IMR-90 (cell line): ENCODE data around the gene EDIL3. TPM values are rescaled to one million over a fixed set of nuclear protein-coding genes. Genes with fewer than 3 reads are reported as not detected.

Experiments used
- ATAC-seq: fragments of 200-7000 bp; cut with Tn5 transposase; 2 replicates; pipeline ENCODE4 v1.9.1; 2020; ENCODE audit warnings: low read depth, mild to moderate bottlenecking, moderate library complexity
- BruUV-seq: library from RNA; stranded (reverse); fragments of 400-500 nt; replicated peaks from 2 replicates; lab custom pipeline; 2021; lab: Mats Ljungman, UMichigan
- CTCF ChIA-PET: fragments of 300-600 bp; formaldehyde crosslinking; extraction: SDS; loops from one replicate; lab custom pipeline; 2021; ENCODE audit warnings: antibody characterized with exemption; lab: Yijun Ruan, JAX
- POLR2A ChIA-PET: fragments of 300-600 bp; sonication (Branson Sonifier 250); formaldehyde crosslinking; loops from one replicate; lab custom pipeline; 2022; ENCODE audit warnings: antibody characterized with exemption; ENCODE audit not compliant: unreplicated experiment; lab: Charles Lee
- DNase-seq: peaks from one replicate; pipeline ENCODE4 v3.0.0; 2013
- H2AFZ ChIP-seq: replicated peaks from 2 replicates; pipeline ENCODE3; 2013; ENCODE audit warnings: low read length, mild to moderate bottlenecking; ENCODE audit not compliant: poor library complexity
- H2AK5ac ChIP-seq: 2 replicates; pipeline ENCODE4 v1.6.1; 2013; ENCODE audit warnings: low read depth, low read length, inconsistent platforms
- H2AK9ac ChIP-seq: replicated peaks from 2 replicates; pipeline ENCODE3; 2013; ENCODE audit warnings: mild to moderate bottlenecking, low read depth, low read length, moderate library complexity; ENCODE audit not compliant: poor library complexity
- H2BK120ac ChIP-seq: 2 replicates; pipeline ENCODE4 v1.6.1; 2013; ENCODE audit warnings: low read depth, low read length, inconsistent platforms
- H2BK15ac ChIP-seq: 3 replicates; pipeline ENCODE4 v1.6.1; 2013; ENCODE audit warnings: low read depth, low read length, inconsistent platforms
- H2BK20ac ChIP-seq: 2 replicates; pipeline ENCODE4 v1.6.1; 2013; ENCODE audit warnings: low read depth, mild to moderate bottlenecking, inconsistent platforms, low read length, moderate library complexity
- H2BK5ac ChIP-seq: 2 replicates; pipeline ENCODE4 v1.6.1; 2013; ENCODE audit warnings: mild to moderate bottlenecking, low read depth, low read length, inconsistent platforms; ENCODE audit not compliant: poor library complexity, severe bottlenecking
- H3K14ac ChIP-seq: replicated peaks from 2 replicates; pipeline ENCODE4 v1.6.1; 2013; ENCODE audit warnings: low read depth, low read length, inconsistent platforms
- H3K18ac ChIP-seq: 2 replicates; pipeline ENCODE4 v1.6.1; 2013; ENCODE audit warnings: low read depth, low read length, control low read depth
- H3K23ac ChIP-seq: 2 replicates; pipeline ENCODE4 v1.6.1; 2013; ENCODE audit warnings: low read depth, low read length, inconsistent platforms
- H3K27ac ChIP-seq: 2 replicates; pipeline ENCODE4 v1.5.1; 2013; ENCODE audit warnings: mild to moderate bottlenecking, control low read depth, low read length; ENCODE audit not compliant: insufficient read depth
- H3K27me3 ChIP-seq: 2 replicates; pipeline ENCODE4 v1.6.1; 2013; ENCODE audit warnings: low read length; ENCODE audit not compliant: control insufficient read depth, insufficient read depth
- H3K36me3 ChIP-seq: 2 replicates; pipeline ENCODE4 v1.6.1; 2013; ENCODE audit warnings: low read length, mixed read lengths; ENCODE audit not compliant: control insufficient read depth, insufficient read depth
- H3K4ac ChIP-seq: 2 replicates; pipeline ENCODE4 v1.6.1; 2013; ENCODE audit warnings: low read depth, low read length, inconsistent platforms
- H3K4me1 ChIP-seq: 2 replicates; pipeline ENCODE4 v1.6.1; 2013; ENCODE audit warnings: low read length, mixed read lengths; ENCODE audit not compliant: control insufficient read depth, insufficient read depth
- H3K4me2 ChIP-seq: 2 replicates; pipeline ENCODE4 v1.6.1; 2013; ENCODE audit warnings: low read depth, mild to moderate bottlenecking, control low read depth, low read length, moderate library complexity
- H3K4me3 ChIP-seq: 2 replicates; pipeline ENCODE4 v1.5.1; 2013; ENCODE audit warnings: low read depth, mild to moderate bottlenecking, control low read depth, low read length, moderate library complexity; ENCODE audit not compliant: insufficient read depth
- H3K56ac ChIP-seq: 2 replicates; pipeline ENCODE4 v1.6.1; 2013; ENCODE audit warnings: low read length, inconsistent platforms; ENCODE audit not compliant: insufficient read depth; ENCODE audit errors: extremely low read depth
- H3K79me1 ChIP-seq, 2 experiments: 2 replicates each; pipeline ENCODE4 v1.6.1; 2013; ENCODE audit warnings: low read length in 2 of 2, inconsistent platforms in 1 of 2, low read depth in 1 of 2
- H3K9ac ChIP-seq: 2 replicates; pipeline ENCODE4 v1.6.1; 2013; ENCODE audit warnings: low read depth, low read length, control low read depth
- H3K9me1 ChIP-seq: 2 replicates; pipeline ENCODE4 v1.6.1; 2013; ENCODE audit warnings: low read length, inconsistent platforms; ENCODE audit not compliant: insufficient read depth
- H3K9me3 ChIP-seq: 2 replicates; pipeline ENCODE4 v1.6.1; 2013; ENCODE audit warnings: low read length; ENCODE audit not compliant: control insufficient read depth, insufficient read depth
- H4K20me1 ChIP-seq: 2 replicates; pipeline ENCODE4 v1.6.1; 2013; ENCODE audit warnings: low read length, inconsistent platforms; ENCODE audit not compliant: insufficient read depth
- H4K5ac ChIP-seq: 2 replicates; pipeline ENCODE4 v1.6.1; 2013; ENCODE audit warnings: mild to moderate bottlenecking, low read depth, low read length, control low read depth
- H4K8ac ChIP-seq, 2 experiments: 2 replicates each; pipeline ENCODE4 v1.6.1; 2013; ENCODE audit warnings: low read depth in 2 of 2, low read length in 2 of 2, control low read depth in 1 of 2, inconsistent platforms in 1 of 2
- H4K91ac ChIP-seq: 2 replicates; pipeline ENCODE4 v1.6.1; 2013; ENCODE audit warnings: low read depth, low read length, inconsistent platforms; ENCODE audit not compliant: insufficient read depth
- FOS ChIP-seq: fragments of 150-350 bp; IDR thresholded peaks from 2 replicates; pipeline ENCODE4 v1.6.1; 2016; ENCODE audit warnings: low read depth, low read length
- MAZ ChIP-seq: IDR thresholded peaks from 2 replicates; pipeline ENCODE4 v1.6.1; 2012; ENCODE audit warnings: low read depth, mild to moderate bottlenecking, low read length, improper control_type of control experiment, moderate library complexity, borderline replicate concordance
- NFE2L2 ChIP-seq: fragments of 150-350 bp; IDR thresholded peaks from 2 replicates; pipeline ENCODE4 v1.6.1; 2016; ENCODE audit warnings: low read depth, mild to moderate bottlenecking, low read length
- POLR2A ChIP-seq: IDR thresholded peaks from 2 replicates; pipeline ENCODE4 v1.6.1; 2012; ENCODE audit warnings: mild to moderate bottlenecking, low read depth, low read length
- RCOR1 ChIP-seq: IDR thresholded peaks from 2 replicates; pipeline ENCODE4 v1.6.1; 2012; ENCODE audit warnings: mild to moderate bottlenecking, low read length, improper control_type of control experiment; ENCODE audit not compliant: insufficient replicate concordance
- WGBS, 2 experiments: methylation state at CpG; one replicate each; pipeline versions ENCODE4 v1.1.5 to v1.1.7; 2013; ENCODE audit warnings: missing lambda C conversion rate in 2 of 2; ENCODE audit not compliant: insufficient read length in 1 of 2; ENCODE audit errors: extremely low coverage in 2 of 2; 5-methylcytosine and 5-hydroxymethylcytosine counted together
- dilution Hi-C: fragments of 300-500 bp; cut with HindIII; formaldehyde crosslinking; loops from one replicate; pipeline ENCODE4 v1.14.3; 2018; ENCODE audit warnings: low sequenced_read_pairs; ENCODE audit not compliant: unreplicated experiment
- in situ Hi-C: fragments of 300-500 bp; cut with MboI; formaldehyde crosslinking; loops from 3 replicates; pipeline ENCODE4 v1.14.3; 2019; ENCODE audit warnings: low sequenced_read_pairs, inconsistent platforms, mixed read lengths
- intact Hi-C: fragments of 100-400 bp; cut with micrococcal nuclease; formaldehyde crosslinking; loops from 2 replicates; pipeline ENCODE4 v1.10.0; 2022
- polyA plus RNA-seq, 3 experiments: library from polyadenylated mRNA; depleted of rRNA; stranded (reverse); fragments of >200 nt; gene quantifications; 2 replicates each; pipeline ENCODE4 v1.2.3, GENCODE V29; 2012; ENCODE audit warnings: low replicate concordance in 1 of 3
- total RNA-seq: library from RNA; depleted of rRNA; stranded (reverse); fragments of >200 nt; gene quantifications from 2 replicates; pipeline ENCODE4 v1.2.3, GENCODE V29; 2012

Gene EDIL3
- total and polyA plus RNA-seq, 2 of the 4 experiments (the other 2 are of a cell fraction): 55.5 to 82.8 TPM

DNA sequence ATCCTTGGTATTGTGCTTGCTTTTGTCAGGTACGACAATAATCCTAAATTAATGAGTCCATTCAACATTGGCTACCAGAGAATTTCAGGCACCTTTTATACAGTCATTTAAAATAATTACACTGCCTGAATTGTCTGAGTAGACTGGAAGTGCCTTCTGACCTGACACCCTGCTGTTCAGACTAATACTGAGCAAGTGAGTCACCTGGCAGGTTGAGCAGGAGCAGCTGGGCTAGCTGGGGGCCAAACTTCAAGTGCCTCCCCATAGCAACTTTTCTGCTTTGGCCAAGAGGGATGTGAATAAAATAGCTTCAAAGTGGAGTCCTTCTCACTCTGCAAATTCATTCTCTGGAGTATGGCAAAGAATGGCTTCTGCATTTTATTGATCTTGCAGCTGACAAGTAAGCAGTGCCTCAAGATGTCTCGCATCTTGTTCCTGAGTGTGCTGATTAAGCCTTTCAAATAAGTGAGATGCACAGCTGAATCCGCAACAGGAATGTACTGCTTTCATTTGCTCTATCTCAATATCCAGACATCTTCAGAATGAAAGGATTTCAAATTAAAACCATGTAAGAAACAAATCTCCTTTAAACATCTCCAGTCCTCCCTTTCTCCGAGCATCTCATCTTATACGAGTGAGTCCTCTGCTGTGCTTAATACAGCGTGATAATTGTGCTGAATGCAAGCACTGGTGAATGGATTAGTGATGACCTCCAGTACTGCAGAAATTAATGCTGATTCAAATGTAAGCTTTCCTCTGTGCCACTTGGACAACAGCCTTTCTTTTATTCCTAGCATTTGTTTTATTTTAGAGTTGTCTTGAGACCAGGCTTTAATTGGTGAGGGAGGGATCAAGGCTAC lies 271.2 kb downstream of the EDIL3 start:
- H3K4me3 ChIP-seq: no peak overlapping the region
- no peak overlapping the region for H2BK15ac ChIP-seq
- no peak overlapping the region for H4K91ac ChIP-seq
- no peak overlapping the region for H2BK120ac ChIP-seq
- no peak overlapping the region for H3K4me2 ChIP-seq
- no peak overlapping the region for H3K23ac ChIP-seq
- CTCF ChIA-PET: no interaction called here
- H3K18ac ChIP-seq: no peak overlapping the region; the same call in 1 of the 2 replicates
- no peak for ATAC-seq
- H4K20me1 ChIP-seq: no peaks in the 10 kb centered on the region
- peaks cover 5% of the 10 kb centered on the region; the same call in 1 of the 2 replicates for H3K4me1 ChIP-seq
- H3K79me1 ChIP-seq: no peaks in the 10 kb centered on the region
- intact Hi-C loops: no loop called here
- no peak overlapping the region for H3K56ac ChIP-seq
- H3K9me3 ChIP-seq: no peaks in the 10 kb centered on the region
- H3K36me3 ChIP-seq: no peaks in the 10 kb centered on the region
- DNase-seq: peak; percentile 22
- no peak overlapping the region for H2BK5ac ChIP-seq
- POLR2A ChIA-PET: interaction anchor here (0.6 kb wide), 1 partner anchor 114 kb away, joined by 3 read pairs; no protein-coding TSS in a partner anchor
- H3K14ac ChIP-seq: no peak overlapping the region
- no peak overlapping the region for H3K27ac ChIP-seq
- in situ Hi-C loops: no loop called here
- H3K27me3 ChIP-seq: no peaks in the 10 kb centered on the region
- H2AK9ac ChIP-seq: no peak overlapping the region
- BruUV-seq: no TSS peak
- H3K4ac ChIP-seq: no peak overlapping the region
- no peaks in the 10 kb centered on the region for H3K9me1 ChIP-seq
- TF ChIP-seq FOS: no peak
- no peak for TF ChIP-seq RCOR1
- no peak for TF ChIP-seq MAZ
- TF ChIP-seq POLR2A: no peak
- TF ChIP-seq NFE2L2: no peak
- no peak overlapping the region for H2BK20ac ChIP-seq
- no peak overlapping the region for H3K9ac ChIP-seq
- dilution Hi-C loops: no loop called here
- no peak overlapping the region for H2AK5ac ChIP-seq
- H4K8ac ChIP-seq: no peak overlapping the region
- no peak overlapping the region for H2AFZ ChIP-seq
- 100% methylated on average over 1 of the region's 6 CpGs; no CpG with 5 or more reads in 1 of the 2 experiments for WGBS, 2 experiments
- no peak overlapping the region for H4K5ac ChIP-seq
